Subcutaneous adipose tissue (tissue), 4 donors: ENCODE measurements around the gene SSH2. TPM values are rescaled to one million over a fixed set of nuclear protein-coding genes. Genes with fewer than 3 reads are reported as not detected.

Source experiments
- total RNA-seq, 4 donors: library from RNA; depleted of rRNA; stranded (reverse); fragments of >200 nt; gene quantifications; one replicate each; pipeline ENCODE4 v1.1.0, GENCODE V29; 2016
- TF ChIP-seq, protein P1 (sequence below): fragments of 450-650 bp; IDR thresholded peaks from one replicate; pipeline ENCODE4 v1.5.1; 2016; ENCODE audit warnings: low read depth, mild to moderate bottlenecking, control low read depth, antibody characterized with exemption, moderate library complexity

SSH2 gene
- total RNA-seq, 4 donors from 2014 or later, result 51.8 to 70.6 (median 61.4) TPM

GRCh38 chr17:29608986-29609385, 321.0 kb downstream of the SSH2 start:
- TF ChIP-seq, protein P1, sequence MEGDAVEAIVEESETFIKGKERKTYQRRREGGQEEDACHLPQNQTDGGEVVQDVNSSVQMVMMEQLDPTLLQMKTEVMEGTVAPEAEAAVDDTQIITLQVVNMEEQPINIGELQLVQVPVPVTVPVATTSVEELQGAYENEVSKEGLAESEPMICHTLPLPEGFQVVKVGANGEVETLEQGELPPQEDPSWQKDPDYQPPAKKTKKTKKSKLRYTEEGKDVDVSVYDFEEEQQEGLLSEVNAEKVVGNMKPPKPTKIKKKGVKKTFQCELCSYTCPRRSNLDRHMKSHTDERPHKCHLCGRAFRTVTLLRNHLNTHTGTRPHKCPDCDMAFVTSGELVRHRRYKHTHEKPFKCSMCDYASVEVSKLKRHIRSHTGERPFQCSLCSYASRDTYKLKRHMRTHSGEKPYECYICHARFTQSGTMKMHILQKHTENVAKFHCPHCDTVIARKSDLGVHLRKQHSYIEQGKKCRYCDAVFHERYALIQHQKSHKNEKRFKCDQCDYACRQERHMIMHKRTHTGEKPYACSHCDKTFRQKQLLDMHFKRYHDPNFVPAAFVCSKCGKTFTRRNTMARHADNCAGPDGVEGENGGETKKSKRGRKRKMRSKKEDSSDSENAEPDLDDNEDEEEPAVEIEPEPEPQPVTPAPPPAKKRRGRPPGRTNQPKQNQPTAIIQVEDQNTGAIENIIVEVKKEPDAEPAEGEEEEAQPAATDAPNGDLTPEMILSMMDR, result no peak

DNA sequence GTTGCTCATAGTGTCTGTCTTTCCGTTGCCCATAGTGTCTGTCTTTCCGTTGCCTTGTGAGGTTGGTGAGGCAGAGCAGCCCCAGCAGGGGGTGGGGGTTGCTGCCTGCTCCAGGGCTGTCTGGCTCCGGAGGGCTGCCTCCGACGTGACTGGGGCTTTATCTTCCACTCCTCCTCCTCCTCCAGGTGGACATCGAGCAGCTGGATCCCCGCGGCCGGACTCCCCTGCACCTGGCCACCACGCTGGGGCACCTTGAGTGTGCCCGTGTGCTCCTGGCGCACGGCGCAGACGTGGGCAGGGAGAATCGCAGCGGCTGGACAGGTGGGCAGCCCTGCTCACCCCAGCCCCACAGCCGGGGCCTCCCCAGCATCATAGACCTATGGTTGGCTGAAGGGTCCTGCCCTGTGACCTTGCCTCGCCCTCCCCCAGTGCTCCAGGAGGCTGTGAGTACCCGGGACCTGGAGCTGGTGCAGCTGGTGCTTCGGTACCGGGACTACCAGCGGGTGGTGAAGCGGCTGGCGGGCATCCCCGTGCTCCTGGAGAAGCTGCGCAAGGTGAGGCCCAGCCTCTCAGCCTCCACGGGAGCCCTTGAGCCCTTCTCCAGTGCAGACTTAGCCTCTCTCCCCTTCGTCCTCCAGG, 322.4 kb downstream of the SSH2 start:
- TF ChIP-seq, protein P1, result no peak

- TF ChIP-seq, protein P1, result no peak
Measured at GRCh38 chr17:29603109-29603674, 326.8 kb downstream of the SSH2 start.

DNA sequence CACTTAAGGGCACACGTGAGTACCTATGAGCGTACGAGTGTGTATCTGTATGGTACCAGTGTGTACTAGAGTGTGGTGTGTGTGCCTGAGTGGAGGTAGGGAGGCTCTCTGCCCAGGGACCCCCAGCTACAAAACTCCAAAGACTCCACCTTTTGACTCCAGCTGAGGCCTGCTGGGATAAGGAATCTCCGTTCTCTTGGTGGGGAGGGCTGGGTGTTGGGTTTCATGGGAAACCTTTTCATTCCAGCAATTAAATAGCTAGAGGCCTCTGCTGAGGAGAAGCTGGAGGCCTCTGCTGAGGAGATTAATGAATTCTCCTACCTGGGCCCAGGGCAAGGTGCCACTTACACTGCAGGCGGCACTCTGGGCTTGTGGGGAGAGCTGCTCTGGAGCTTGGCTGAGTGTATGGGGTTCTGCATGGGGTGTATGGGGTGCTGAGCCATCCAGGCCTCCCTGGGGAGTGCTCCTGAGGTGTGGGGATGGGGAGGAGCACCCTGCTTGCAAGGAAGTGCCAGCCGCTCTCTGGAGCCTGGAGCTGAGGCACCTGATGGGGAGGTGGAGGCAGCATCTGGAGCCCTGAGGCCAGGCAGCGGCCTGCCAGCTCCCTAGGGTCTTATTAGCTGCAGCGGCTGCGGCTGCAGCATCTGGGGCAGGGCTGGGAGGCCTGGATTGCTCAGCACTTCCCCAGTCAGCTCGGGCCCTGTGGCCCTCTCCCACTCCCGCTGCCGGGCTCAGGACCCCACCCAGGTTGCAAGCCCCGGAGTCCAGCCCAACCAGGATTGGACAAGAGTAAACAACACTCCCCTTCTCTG, 332.5 kb downstream of the SSH2 start:
- TF ChIP-seq, protein P1, result no peak

DNA sequence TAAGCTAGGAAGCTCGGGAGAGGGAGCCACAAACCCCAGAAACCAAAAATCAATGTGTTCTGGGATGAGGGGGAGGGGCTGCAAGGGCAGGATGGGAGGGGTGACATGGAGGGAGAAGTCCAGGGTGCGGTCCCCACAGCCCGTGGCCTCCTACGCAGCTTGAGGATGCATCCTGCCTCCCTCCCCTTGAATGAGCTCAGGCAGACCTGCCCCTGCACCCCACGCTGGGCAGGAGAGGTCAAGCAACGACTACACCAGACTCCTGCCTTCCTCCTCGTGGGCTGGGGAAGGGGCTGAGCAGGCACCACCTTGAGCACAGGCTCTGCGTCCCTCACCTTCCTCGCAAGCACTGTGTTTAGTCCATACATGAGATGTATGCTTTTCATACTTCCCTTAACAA, 333.2 kb downstream of the SSH2 start:
- TF ChIP-seq, protein P1, result no peak

- TF ChIP-seq, protein P1, result no peak
Measured at GRCh38 chr17:29595943-29596774, 333.9 kb downstream of the SSH2 start.
